SHP77 (cell line): ENCODE results near the gene C12orf60.

Experiments used
- DNase-seq, 2 experiments: peaks; one replicate each; lab custom pipeline; 2025; lab: John Stamatoyannopoulos, UW

Gene C12orf60

GRCh38 chr12:14873440-14874185 is 70.1 kb downstream of the C12orf60 start:
- DNase-seq: no peak
